ENCODE measurements around the gene METTL1.

The METTL1 gene

DNA sequence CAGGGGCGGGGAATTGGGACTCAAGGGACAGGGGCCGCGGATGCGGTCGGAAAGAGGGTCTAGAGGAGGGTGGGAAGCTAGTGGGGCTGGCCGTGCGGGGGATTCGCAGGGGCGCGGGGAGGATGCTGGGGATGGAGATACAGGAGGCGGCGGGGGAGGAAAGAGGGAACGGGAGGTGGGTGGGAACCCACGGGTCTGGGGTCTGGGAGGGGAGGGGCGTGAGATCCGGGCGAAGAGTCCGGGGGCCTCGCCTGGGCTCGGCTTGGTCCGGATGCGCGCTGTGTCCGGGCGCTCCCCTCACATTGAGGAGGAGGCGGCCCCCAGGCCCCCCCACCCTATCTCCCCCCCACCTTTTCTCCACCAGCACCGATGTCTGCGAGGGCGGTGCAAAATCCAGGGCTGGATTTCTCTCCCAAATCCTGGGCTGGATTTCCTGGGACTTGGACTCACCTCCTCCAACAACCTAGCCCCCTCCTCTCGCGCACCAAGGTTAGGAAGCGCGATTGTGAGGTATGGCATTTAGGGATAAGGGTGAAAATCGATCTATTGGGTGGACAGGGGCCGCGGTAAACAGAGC, 33.2 kb downstream of the METTL1 start, which contains the start of gene AGAP2:
Gene AGAP2, minus strand, starts transcription at position 82 of the 577 bp plus-strand sequence. CDS start 496 bp downstream, outside the sequence.
- DNase-seq (ENCODE audit: low spot score), result no peak
- FAIRE-seq, result no peak

DNA sequence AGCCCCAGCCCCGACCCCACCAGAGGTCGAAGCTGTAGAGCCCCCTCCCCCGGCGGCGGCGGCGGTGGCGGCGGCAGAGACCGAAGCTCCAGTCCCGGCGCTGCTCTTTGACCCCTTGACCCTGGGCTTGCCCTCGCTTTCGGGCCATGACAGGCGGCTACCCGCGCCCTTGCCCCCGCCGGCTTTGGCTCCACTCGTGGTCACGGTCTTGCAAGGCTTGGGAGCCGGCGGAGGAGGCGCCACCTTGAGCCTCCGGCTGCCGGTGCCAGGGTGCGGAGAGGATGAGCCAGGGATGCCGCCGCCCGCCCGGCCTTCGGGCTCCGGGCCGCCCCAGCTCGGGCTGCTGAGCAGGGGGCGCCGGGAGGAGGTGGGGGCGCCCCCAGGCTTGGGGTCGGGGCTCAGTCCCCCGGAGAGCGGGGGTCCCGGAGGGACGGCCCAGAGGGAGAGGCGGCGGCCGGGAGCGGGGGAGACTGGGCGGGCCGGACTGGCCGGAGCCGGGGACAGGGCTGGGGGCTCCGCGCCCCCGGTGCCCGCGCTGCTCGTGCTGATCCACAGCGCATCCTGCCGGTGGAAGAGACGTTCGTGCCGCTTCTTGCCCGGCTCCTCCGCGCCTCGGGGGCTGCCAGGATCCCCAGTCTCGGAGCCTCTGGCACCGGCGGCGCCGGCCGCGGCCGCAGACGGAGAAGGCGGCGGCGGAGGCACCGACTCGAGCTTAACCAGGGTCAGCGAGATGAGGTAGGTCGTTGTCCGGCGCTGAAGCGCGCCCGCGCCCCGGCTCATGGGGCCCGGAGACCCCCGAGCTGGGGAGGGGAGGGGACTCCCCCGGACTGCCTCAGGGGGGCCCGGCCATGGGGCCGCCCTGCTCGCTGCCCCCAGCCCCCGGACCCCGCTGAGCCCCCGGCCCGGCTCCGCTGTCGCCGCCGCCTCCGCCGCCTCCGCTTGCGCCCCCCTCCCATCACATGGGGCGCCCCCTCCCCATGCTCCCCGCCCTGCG, 34.1 kb downstream of the METTL1 start:
- FAIRE-seq (no peak), DNase-seq (ENCODE audit: low spot score) (no peak)

DNA sequence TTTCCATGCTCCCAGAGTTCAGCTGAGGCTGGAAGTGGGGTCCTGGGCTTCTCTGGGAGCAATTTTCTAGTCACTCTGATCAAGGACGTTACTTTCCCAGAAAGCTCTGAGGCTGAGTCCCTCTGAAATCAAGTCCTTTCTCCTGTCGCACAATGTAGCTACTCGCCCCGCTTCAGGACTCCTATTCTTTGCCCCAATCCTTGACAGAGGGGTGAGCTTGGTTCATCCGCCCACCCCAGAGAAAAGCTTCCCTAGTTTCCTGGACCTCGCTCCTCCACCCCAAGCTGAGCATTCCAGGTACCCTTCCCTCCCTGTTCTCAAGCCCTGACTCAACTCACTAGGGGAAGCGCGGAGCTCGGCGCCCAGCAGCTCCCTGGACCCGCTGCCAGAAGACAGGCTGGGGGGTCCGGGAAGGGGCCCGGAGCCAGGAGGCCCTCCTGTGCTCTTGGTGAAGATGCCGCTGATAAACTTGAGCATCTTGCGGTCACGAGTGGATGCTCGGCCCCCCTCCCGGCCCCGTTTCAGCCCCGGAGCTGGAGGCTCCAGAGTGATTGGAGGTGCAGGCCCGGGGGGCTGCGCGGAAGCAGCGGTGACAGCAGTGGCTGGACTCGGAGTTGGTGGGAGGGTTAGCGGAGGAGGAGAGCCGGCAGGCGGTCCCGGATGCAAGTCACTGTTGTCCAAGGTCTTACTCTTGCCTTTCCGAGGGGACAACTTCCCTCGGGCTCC, 35.0 kb downstream of the METTL1 start:
- DNase-seq (ENCODE audit: low spot score) (no peak), FAIRE-seq (no peak)

DNA sequence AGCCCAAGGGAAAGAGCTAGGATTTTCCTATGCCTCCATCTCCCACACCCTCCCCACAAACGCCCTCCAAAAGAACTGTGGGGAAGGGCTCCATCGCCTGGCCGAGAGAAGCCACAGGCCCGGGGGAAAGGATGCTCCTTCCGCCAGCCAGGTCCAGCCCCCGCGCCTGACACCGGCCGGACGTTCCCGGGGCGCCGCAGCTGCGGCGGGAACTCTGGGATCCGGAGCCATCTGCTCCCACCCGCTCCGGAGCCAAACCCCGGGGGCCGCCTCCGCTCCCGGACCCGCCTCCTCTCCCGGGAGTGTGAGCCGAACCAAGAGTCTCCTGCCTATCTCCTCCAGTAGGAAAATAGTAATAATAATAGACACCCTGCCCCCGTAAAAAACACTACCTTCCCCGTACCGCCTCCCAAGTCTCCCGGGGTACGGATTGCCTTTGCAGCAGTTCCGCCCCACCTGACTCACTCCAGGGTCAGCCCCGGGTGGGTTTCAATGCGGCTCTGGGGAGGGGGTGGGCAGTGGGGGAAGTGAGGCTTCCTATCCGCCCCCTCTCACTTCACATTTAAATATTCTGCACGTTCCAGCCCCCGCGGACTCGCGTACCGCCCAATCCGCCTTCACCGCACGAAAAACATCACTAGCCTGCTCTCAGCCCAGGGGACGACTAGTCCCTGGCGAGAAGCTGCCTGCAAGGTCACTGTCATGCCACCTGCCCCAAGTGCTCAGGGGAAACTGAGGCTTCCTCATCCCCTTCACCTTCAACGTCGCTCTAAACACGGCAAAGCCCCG, 35.8 kb downstream of the METTL1 start:
- FAIRE-seq (no peak), DNase-seq (ENCODE audit: low spot score) (no peak)

DNA sequence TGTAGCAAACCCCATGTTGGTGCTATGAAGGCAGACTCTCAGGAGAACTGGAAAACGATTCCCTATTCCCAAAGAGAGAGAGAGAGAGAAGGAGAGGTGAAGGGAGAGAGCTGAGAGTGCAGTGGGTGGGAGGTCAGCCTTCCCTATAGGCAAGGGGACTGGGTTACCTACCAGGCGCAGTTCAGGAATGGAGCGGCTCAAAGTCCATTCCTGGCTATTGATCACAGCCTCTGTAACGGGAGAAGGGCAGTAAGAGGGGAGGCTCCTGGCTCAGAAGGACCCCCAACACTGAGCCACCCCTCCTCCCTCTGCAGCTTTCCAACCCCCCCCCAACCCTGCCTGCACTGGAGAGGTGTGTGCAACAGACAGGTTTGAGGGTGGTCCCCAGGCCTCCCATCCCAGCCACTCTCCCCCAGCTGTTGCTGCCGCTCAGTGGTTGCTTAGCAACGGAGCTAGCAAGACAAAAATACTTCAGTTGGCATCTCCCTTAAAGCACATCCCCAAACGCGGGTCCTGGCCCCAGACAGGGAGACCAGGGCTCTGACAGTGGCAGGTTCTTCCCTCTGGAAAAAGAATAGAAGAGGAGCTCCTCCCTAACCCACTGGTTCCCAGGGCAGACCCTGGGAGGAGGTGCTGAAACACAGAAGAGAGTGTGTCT, 36.6 kb downstream of the METTL1 start:
- DNase-seq (ENCODE audit: low spot score), result no peak
- FAIRE-seq, result no peak

DNA sequence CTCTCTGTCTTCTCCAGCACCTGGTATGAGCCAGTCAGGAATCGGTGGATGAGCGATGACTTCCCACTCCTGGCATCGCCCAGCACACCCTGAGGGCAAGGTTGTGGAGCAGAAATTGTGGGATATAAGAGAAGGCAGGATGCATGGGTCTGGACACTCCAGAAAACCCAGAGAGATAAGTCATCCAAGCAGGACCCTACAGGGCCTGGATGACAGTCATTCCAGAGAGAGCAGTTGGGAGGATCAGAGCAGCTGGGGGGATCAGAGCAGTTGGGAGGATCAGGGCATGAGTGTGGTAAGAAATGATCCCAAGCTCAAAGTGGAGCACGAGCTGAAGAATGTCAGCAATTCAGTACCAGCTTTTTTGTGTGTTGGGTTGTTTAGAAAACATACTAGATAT, 37.3 kb downstream of the METTL1 start:
- DNase-seq (ENCODE audit: low spot score), result no peak
- no peak for FAIRE-seq

DNA sequence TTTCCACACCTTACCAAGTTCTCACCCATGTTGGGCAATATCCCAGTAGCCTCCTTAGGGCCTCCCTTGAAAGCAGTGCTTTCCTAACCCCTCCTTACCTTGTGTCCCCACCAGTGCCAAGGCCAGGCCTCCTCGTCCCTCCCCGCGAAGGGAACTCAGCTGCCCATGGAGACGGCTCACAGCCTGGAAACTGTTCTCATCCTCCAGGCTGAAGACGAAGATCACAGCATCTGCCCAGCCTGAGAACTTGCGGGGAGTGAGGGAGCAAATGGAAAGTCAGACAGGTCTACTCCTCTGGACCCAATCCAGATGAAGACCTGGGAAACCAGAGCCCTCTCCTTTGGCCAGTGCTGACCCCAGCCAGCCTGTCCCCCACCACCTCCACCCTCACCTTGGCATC, 38.0 kb downstream of the METTL1 start:
- DNase-seq (ENCODE audit: low spot score) (no peak), FAIRE-seq (no peak)

DNA sequence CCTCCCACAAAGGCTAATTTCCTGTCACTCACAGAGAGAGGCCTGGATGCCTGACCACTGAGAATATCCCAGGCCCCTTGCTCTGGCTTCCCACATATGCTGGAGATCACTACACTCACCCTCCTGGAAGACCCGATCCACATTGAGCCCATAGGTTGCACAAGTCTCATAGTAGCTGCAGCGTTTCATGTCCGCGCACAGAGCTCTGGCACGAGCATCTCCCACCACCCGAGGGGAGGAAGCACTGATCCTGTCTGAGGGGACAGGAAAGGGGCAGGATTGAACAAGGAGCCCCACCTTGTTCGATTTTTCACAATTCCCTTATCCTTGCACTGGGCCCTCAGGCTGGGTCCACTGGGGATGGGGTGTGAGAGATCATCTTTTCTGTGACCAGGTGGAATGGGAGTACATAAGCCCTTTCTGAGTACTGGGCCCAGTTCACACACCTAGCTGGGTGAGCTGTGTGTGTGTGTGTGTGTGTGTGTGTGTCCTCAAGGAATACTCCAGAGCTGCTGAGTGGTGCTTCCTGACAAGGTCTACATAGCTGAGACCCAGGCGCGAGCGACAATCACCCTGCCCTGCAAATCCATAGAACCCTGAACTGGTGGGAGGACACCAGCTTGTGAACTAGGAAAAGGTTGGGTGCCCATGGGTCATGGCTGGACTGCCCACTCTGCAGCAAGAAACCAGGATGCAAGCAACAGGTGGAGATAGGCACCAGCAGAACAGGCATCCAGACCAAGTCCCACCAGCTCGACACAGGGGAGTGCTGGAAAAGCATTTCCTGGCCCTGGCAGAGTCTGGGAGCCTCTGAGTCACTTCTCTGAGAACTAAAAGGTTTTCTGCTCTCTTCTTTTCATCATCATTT, 38.9 kb downstream of the METTL1 start:
- DNase-seq (ENCODE audit: low spot score) (no peak), FAIRE-seq (no peak)

DNA sequence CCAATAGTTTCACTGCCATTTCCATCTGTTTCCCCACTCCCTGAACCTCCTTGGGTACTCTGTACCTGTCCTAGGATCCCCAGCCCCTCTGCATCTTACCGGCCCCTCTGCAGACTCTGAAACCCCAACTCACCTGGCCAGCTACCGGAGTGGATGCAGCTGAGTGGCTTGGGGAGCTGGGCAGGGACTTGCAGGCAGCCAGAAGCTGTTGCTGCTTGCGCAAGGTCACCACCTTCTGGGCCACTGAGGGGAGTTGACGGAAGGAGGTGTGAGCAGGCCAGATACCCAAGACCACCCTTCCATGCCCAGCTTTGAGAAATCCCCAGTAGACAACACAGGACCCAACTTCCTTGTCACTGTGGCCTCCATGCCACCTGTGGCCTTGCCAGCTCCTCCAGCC, 39.6 kb downstream of the METTL1 start:
- no peak for FAIRE-seq
- no peak for DNase-seq (ENCODE audit: low spot score)

DNA sequence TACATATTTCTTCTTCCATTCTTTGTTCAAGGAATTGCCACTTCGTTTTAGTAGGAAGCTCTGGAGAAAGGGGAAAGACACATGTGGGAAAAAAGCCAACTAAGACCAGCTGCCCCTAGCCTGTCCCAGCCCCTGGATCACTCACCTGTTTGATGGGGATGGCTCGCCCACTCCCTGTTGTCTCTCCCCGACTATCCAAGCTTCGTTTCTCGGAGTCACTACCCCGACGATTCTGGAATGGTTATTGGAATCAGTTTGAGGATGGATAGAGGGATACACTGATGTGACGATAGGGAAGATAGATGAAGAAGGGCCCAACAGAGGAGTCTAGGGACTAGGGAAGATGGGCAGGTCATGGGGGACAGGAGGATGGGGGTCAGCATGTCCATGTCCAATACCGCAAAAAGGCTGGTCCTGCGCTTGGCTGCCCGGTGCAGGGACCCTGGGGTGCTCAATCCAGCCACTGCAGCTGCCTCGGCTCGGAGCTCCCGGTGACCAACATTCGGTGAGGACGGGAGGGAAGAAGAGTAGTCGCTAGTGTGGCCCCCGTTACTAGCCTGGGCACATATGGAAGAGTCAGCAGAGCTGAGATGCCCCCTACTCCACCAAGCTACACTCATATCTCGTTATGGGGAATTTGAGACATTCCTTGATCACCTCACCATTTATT, 40.4 kb downstream of the METTL1 start:
- FAIRE-seq, result no peak
- no peak for DNase-seq (ENCODE audit: low spot score)

DNA sequence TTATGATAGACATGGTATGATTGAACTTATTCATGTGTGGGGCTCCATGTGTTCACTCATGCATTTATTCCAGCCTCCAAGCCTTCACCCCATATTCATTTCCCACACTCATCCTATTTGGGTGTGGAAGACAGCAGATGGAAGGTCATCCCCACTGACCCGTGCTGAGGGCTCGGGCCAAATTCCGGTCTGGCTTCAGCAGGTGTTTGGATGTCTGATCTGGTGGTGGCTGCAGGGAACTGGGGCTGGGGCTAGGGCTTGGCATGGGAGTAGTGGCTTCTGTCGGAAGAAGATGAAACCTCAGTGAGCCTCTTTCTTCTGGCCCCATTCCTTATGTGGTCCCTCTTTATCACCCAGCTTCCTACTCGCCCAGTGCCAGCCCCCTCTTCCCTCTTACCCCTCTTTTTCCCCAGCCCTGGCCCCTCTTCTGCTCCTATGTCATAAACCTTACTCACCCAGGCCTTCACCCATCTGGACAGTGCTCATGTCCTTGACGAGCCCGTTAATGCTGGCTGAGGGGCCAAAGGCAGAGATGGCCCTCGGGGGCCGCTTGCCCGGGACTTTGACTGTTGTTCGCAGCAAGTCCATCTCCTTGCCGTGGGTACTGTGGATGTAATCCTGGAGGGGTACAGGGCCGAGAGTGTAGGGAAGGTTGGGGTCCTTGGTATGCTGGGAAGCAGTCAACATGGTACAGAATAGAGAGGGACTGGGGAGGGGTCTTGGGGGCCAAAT, 41.4 kb downstream of the METTL1 start:
- DNase-seq (ENCODE audit: low spot score) (no peak), FAIRE-seq (no peak)

DNA sequence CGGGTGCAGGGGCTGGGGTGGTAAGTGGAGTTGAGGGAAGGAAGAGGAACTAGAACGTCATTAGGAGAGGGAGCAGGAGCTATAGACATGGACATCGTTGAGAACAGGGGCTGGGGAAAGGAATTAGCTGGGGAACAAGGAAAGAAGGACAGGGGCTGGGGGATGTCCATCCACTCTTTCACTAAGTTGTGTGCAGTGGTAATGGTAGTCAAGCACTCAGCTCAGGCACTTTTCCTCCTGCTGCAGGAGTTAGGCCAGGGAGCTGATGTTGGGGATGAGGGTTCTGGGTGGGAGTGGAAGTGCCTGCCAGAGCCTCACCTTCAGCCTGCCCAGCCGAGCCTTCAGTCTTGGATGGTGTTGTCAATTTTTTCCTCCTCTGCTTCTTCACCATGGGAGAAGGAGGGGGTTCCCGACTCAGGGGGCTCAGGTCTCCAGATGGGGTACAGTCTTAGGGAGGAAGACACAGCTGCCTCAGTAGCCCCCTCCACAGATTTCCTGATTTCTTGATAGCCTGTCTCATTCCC, 42.5 kb downstream of the METTL1 start:
- DNase-seq (ENCODE audit: low spot score), result no peak
- FAIRE-seq, result no peak

DNA sequence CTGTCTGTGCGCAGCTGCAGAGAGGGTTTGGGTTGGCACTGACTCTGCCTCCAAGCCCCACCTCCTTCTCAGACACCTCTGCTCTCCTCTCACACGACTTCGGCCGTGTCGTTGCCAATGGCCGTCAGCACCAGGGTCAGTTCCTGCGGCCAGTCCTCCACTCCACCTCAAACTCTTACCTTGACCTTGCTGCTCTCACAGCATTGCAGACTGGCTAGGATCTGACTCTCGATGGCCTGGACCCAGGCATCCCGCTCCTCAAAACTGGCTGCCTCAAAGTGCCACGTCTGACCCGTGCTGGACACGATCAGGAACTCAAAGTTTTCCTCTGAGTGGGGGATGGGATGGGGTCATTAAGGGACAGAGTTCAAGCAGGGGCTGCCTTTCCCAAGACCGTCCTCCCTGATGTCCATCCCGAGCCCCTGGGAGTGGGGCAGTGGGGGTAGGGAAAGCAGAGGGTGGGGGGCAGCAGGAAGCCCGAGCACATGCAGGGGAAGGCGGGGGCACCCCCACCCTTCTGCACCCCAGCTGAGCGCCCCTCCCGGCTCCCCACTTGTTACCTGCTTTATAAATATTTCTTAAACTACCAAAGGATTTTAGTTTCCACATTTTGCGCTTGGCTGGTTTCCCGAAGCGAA, 44.0 kb downstream of the METTL1 start:
- no peak for FAIRE-seq
- no peak for DNase-seq (ENCODE audit: low spot score)

DNA sequence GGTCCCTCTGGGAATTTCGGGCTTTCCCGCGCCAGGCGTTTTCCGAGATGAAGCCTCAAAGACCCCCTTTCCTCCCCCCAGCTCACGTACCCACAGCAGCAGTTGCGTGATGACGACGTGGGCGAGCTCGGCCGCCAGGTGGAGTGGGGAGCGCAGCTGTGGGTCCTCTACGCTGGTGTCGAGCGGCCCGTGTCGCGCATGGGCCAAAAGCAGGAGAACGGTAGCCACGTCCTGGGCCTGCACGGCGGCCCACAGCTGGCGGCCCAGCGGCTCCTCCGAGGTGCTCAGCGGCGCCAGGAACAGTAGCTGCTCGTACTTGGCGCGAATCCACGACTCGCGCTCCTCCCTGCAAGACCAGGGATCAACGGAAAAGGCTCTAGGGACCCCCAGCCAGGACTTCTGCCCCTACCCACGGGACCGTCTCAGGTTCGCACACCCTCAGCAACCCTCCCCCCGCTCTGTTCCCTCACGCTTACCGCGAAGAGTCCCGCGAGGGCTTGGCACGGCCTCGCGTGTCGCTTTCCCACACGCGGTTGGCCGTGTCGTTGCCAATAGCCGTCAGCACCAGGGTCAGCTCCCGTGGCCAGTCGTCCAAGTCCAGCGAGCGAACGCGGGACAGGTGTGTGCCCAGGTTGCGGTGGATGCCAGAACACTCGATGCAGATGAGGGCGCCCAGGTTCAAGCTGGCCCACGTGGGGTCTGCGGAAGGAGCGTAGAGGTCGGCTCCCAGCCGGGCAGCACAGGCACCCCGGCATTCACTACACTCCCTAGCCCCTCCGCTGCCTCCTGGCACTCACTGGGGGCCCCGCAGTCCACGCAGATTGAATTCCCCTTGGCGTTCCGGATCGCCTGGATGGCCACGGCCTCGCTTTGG, 44.8 kb downstream of the METTL1 start:
- FAIRE-seq (no peak), DNase-seq (ENCODE audit: low spot score) (no peak)

DNA sequence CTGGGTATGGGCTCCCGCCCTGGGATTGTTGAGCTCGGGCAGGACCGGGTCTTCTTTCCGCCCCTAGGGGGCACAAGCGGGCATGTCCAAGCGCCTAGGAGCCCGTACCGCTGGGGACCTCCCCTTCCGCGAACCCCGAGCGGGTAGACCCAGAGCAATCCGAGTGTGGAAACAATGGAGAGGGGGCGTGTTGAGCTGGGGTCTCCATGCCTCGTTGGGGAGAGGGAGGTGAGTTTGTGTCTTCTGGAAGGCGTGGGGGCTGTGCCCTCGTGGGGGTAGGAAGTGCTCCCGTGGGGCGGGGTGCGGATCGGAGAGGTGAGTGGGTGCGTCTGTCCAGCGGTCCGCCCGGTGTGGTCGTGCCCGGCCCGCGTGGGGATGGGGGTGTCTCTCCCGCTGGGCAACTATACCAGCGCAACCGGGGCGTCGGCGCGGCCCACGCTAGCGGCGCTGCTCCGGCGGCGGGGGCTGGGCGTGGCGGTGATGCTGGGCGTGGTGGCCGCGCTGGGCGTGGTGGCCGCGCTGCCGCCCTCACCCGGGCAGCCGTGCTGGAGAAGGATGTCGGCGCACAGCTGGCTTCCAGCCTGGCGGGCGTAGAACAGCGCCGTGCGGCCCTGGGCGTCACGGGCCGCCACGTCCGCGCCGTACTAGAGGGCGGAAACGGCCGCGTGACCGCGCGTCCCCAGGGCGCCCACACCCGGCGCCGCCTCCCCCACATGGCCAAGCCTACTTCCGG, 45.6 kb downstream of the METTL1 start:
- FAIRE-seq (no peak), DNase-seq (ENCODE audit: low spot score) (peak; percentile 69)

DNA sequence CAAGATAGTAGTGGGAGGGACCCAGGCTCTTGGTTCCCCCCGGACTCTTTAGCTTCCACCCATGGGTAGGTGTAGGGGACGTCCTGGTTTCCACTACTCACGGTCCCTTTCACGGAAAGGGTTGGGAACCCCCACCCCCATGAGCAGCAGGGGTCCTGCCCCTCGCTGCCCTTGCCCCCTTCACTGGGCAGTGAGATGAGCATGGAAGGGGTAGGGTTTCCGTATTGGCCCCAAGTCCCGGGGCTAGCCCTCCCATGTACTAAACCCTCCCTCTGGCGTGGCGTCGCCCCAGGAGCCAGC, 46.1 kb downstream of the METTL1 start:
- FAIRE-seq, result no peak
- DNase-seq (ENCODE audit: low spot score), result no peak
